Psoas muscle (tissue), 8 donors: ENCODE results near the gene CD2BP2. TPM values are rescaled to one million over a fixed set of nuclear protein-coding genes. Genes with fewer than 3 reads are reported as not detected.

ENCODE experiments used
- ATAC-seq, 4 donors: fragments of 200-7000 bp; cut with Tn5 transposase; one replicate each; pipeline ENCODE4 v1.9.1; 2020; ENCODE audit warnings: moderate library complexity in 3 of 4, mild to moderate bottlenecking in 2 of 4
- DNase-seq, 2 donors: peaks; one replicate each; pipeline ENCODE4 v3.0.0-alpha.2; 2020
- H3K27ac ChIP-seq: fragments of 200-600 bp; one replicate; pipeline ENCODE4 v1.8.0; 2022
- H3K27me3 ChIP-seq, 3 donors: fragments of 200-600 bp in 1 of 3; one replicate each; pipeline versions ENCODE4 v1.6.1 to v1.8.0; 2013 to 2022; ENCODE audit warnings: low read length in 2 of 3, mild to moderate bottlenecking in 2 of 3, moderate library complexity in 1 of 3; ENCODE audit not compliant: insufficient read depth in 3 of 3
- H3K36me3 ChIP-seq, 2 donors: fragments of 200-600 bp in 1 of 2; one replicate each; pipeline versions ENCODE4 v1.6.1 to v1.8.0; 2013 to 2022; ENCODE audit warnings: low read depth in 1 of 2, mild to moderate bottlenecking in 1 of 2, moderate library complexity in 1 of 2; ENCODE audit not compliant: insufficient read depth in 1 of 2
- H3K4me1 ChIP-seq: fragments of 200-600 bp; one replicate; pipeline ENCODE4 v1.8.0; 2022
- H3K4me3 ChIP-seq: fragments of 200-600 bp; one replicate; pipeline ENCODE4 v1.8.0; 2022; ENCODE audit warnings: mild to moderate bottlenecking
- H3K9me3 ChIP-seq: fragments of 200-600 bp; one replicate; pipeline ENCODE4 v1.8.0; 2022
- CTCF ChIP-seq: fragments of 200-600 bp; IDR thresholded peaks from one replicate; pipeline ENCODE4 v1.8.0; 2022; ENCODE audit warnings: antibody characterized with exemption
- WGBS, 3 donors: extraction: QIAGEN DNeasy Blood & Tissue Kit; methylation state at CpG; one replicate each; pipeline versions ENCODE4 v1.1.6 to v1.1.7; 2013; 5-methylcytosine and 5-hydroxymethylcytosine counted together
- intact Hi-C, 2 donors: fragments of 100-400 bp; cut with DNase I; formaldehyde crosslinking; loops; one replicate each; pipeline versions ENCODE4 v1.11.0 to v1.14.2; 2022
- polyA plus RNA-seq, 3 donors: library from polyadenylated mRNA; stranded (reverse); fragments of 200-250 nt; gene quantifications; one replicate each; pipeline ENCODE4 v1.2.3, GENCODE V29; 2013
- total RNA-seq, 4 donors: library from RNA; stranded (reverse); fragmentation: NEBNext Ultra II Directional in 2 of 4; extraction: Animal tissue kit (Norgen Biotek cat#: 25700) in 2 of 4; gene quantifications; one replicate each; pipeline versions ENCODE4 v1.2.1 to v1.2.4, GENCODE V29; 2021 to 2023
- donor health status: healthy with polysubstance abuse.
- donor health status: DM: no; HTN: no; CAD: no; lungs with moderate emphysema.
- donor health status: Bipolar disorder and iron deficiency.
- donor health status: healthy.
- donor health status: DM: yes; HTN: yes; CAD: no.
- donor health status: DM: no; HTN: no; CAD: no.
- donor health status: DM: no; HTN: no; CAD: no.
- donor health status: DM: yes; HTN: yes; CAD: no.

Gene CD2BP2
- total and polyA plus RNA-seq, 7 donors = 31.0 to 65.0 (median 55.6) TPM

GRCh38 chr16:30395155-30395991 is 40.3 kb upstream of the CD2BP2 start, which contains the start of gene ZNF48:
TSS of gene ZNF48 (plus strand) at chr16:30395420. CDS start at chr16:30395795, 375 bp downstream.
- H3K4me3 ChIP-seq = peak within 1 kb of the TSS; percentile 91
- no peaks in the 10 kb centered on the region for H3K9me3 ChIP-seq
- peak; percentile 96 to 98 (median 96) for ATAC-seq
- H3K27ac ChIP-seq = peak within 1 kb of the TSS; percentile 87
- peak; percentile 55 for TF ChIP-seq CTCF
- peak; percentile 90 to 95 for DNase-seq
- H3K4me1 ChIP-seq = peaks cover 20% of the 10 kb centered on the region
- no peaks in the 10 kb centered on the region for H3K27me3 ChIP-seq
- peaks cover 0 to 13% of the 10 kb centered on the region in 2 donors for H3K36me3 ChIP-seq
- intact Hi-C loops = loop anchor here in 1 of 2 donors (2.0 kb wide), 1 partner anchor 17 kb away; no protein-coding TSS in a partner anchor
- 0 to 1% (median 0%) methylated on average over 74 to 103 of the region's 103 CpGs for WGBS, 3 donors

- ATAC-seq = peak; percentile 15 to 53 (median 21)
- 4 to 8% (median 5%) methylated on average over 31 of the region's 31 CpGs for WGBS, 3 donors
- intact Hi-C loops = loop anchor here in 1 of 2 donors (2.0 kb wide), 1 partner anchor 16 kb away; no protein-coding TSS in a partner anchor
- peaks cover 0 to 13% of the 10 kb centered on the region in 2 donors for H3K36me3 ChIP-seq
- H3K4me1 ChIP-seq = peaks cover 15% of the 10 kb centered on the region
- DNase-seq = no peak
- H3K4me3 ChIP-seq = peak overlapping the region; percentile 91
- no peaks in the 10 kb centered on the region for H3K27me3 ChIP-seq
- no peaks in the 10 kb centered on the region for H3K9me3 ChIP-seq
- no peak for TF ChIP-seq CTCF
- H3K27ac ChIP-seq = peak overlapping the region; percentile 87
Observed at GRCh38 chr16:30394592-30395154, 39.6 kb upstream of the CD2BP2 start.

GRCh38 chr16:30383521-30383920 is 28.4 kb upstream of the CD2BP2 start:
- Histone ChIP-seq H3K27ac (no peak overlapping the region), H3K36me3 (no peaks in the 10 kb centered on the region), H3K4me3 (no peak overlapping the region), H3K9me3 (no peaks in the 10 kb centered on the region), H3K27me3 (no peaks in the 10 kb centered on the region), H3K4me1 (peaks cover 6% of the 10 kb centered on the region)
- 27 to 35% (median 33%) methylated on average over 2 of the region's 2 CpGs for whole genome bisulfite sequencing, 3 donors
- intact Hi-C loops = no loop called here
- no peak for ATAC-seq
- DNase-seq = no peak
- TF ChIP-seq CTCF = no peak

- H3K27me3 ChIP-seq = no peaks in the 10 kb centered on the region
- WGBS, 3 donors = 42 to 57% (median 45%) methylated on average over 12 of the region's 12 CpGs
- TF ChIP-seq CTCF = no peak
- intact Hi-C loops = no loop called here
- H3K9me3 ChIP-seq = no peaks in the 10 kb centered on the region
- H3K4me1 ChIP-seq = peaks cover 12% of the 10 kb centered on the region
- DNase-seq = no peak
- H3K4me3 ChIP-seq = no peak within 1 kb of the TSS
- ATAC-seq = no peak
- peak within 1 kb of the TSS; percentile 32 for H3K27ac ChIP-seq
- H3K36me3 ChIP-seq = no peaks in the 10 kb centered on the region
Observed at GRCh38 chr16:30382111-30382881, 27.2 kb upstream of the CD2BP2 start, which contains the start of gene SEPTIN1. TSS of gene SEPTIN1 (minus strand) at chr16:30382561. CDS start at chr16:30382542, 19 bp downstream.
